OCI-M2 (cell line): ENCODE data around the gene SRCAP.
A peak's percentile ranks its signal among the peaks of the same experiment; 100 is the strongest.

ENCODE experiments used
- DNase-seq: peaks from one replicate; lab custom pipeline; 2025; ENCODE audit not compliant: unreplicated experiment; lab: John Stamatoyannopoulos, UW

The SRCAP gene

DNA sequence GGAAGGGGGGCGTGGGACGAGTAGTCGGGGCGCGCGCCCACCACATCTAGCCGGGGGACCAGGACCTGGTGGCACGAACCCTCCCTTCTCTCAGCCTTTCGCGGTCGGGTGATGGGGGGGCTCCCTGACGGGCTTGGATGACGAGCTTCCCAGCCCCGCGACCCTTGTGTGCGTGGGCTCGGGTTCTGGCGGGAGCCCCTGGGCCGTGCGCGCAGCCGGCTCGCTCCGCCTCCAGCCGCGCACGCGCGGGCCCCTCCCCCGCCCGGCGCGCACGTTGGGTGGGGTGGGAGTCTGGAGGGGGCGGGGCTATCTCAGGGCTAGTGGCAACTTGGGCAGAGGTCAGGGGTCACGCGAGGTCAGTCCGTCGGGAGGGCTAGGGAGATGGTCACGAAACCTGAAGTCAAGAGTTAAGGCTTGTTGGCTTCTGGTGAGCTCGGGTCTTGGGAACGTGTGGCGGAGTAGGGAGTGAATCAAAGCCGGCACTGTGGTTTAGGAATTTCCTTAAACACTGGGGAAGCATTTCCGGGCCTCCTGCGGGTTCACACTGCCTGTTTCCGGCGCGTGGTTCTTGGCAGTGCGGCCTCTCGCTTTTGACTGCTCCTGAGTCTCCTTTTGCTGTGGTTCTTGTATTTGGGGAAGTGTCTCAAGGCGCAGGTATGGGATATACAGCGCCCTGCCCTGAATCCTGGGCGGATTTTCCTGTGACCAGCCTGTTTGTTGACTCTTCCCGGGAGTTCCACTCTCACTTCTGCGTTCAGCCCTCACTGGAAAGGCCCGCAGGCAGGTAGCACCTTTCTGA is at the start of gene SRCAP:
SRCAP (plus strand) TSS at position 356 of the 799 bp plus-strand sequence. CDS start 1,654 bp downstream, outside the sequence.
- DNase-seq = no peak

GRCh38 chr16:30649725-30650368 is 49.1 kb upstream of the SRCAP start:
- DNase-seq = no peak

- DNase-seq = peak; percentile 74
Measured at GRCh38 chr16:30650369-30651123, 48.4 kb upstream of the SRCAP start, which contains the start of gene PRR14. Gene PRR14 (plus strand): TSS chr16:30650960. CDS start chr16:30651646, 686 bp downstream.

DNA sequence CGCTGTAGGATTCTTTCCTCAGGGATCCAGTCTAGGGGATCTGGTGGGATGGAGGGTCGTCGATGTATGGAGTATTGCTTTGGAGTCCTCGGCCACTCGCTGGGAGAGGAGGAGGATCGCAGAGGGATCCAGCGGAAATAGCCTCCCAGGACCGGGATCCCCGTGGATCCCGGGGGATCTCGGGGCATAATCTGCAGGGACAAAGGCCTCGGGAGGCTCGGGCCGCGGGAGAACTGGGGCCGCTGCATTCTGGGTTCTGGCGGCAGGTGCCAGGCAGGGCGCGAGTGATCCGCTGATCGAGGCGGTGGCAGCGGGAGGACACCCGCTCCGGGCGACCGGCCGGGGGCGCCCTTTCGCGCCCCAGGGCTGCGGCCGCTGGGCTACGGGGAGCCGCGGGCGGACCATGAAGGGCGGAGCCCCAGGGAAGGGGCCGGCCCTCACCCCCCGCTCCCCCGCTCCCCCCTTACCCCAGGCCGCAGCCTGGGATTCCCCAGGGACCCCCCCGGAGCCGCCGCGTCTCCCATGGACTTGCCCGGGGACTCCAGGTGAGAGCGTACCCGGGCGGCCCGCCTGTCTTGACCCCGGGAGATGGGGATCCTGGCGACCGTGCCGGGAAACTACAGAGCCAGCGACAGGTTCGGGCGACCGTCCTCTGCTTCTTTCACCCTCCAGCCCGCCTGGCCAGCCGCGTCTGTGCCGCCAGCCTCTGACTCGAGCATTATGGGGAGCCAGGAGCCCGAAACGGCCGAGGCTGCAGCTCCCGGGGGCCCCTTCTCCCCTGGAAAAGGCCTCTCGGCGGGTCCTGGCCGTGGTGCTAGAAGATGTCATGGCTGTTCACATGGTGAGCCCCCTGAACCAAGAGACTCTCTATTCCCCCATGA is 47.6 kb upstream of the SRCAP start:
- no peak for DNase-seq

GRCh38 chr16:30652005-30652296 is 47.0 kb upstream of the SRCAP start:
- DNase-seq = no peak

DNA sequence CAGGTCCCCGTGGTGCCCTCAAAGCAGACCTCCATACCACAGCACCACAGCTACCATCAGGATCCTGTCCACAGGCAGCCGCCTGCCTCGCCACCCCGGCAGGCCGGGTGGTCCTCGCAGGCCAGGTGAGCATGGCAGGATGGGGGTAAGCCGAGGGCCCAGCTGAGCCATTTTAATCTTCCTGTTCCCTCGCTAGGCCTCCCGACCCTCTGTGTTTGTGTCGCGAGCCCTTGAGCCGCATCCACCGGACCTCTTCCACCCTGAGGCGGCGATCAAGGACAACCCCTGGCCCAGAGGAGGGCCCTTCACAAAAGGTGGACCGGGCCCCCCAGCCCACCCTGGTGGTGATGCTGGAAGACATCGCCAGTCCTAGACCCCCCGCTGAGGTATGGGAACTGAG is 46.3 kb upstream of the SRCAP start:
- no peak for DNase-seq

GRCh38 chr16:30654856-30655255 is 44.1 kb upstream of the SRCAP start:
- DNase-seq = no peak

GRCh38 chr16:30655815-30656347 is 43.1 kb upstream of the SRCAP start:
- no peak for DNase-seq

DNA sequence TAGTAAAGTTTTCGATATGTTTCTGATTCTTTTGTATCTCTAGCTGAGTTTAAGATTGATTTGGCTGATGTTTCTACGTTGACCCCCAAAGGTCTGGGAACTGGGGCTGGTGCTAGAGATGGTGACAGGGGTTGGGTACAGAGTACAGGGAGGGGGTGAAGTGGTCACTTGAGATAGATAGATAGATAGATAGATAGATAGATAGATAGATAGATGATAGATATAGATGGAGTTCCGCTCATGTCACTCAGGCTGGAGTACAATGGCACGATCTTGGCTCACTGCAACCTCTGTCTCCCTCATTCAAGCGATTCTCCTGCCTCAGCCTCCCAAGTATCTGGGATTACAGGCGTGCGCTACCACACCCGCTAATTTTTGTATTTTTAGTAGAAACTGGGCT is 42.6 kb upstream of the SRCAP start:
- DNase-seq = no peak

DNA sequence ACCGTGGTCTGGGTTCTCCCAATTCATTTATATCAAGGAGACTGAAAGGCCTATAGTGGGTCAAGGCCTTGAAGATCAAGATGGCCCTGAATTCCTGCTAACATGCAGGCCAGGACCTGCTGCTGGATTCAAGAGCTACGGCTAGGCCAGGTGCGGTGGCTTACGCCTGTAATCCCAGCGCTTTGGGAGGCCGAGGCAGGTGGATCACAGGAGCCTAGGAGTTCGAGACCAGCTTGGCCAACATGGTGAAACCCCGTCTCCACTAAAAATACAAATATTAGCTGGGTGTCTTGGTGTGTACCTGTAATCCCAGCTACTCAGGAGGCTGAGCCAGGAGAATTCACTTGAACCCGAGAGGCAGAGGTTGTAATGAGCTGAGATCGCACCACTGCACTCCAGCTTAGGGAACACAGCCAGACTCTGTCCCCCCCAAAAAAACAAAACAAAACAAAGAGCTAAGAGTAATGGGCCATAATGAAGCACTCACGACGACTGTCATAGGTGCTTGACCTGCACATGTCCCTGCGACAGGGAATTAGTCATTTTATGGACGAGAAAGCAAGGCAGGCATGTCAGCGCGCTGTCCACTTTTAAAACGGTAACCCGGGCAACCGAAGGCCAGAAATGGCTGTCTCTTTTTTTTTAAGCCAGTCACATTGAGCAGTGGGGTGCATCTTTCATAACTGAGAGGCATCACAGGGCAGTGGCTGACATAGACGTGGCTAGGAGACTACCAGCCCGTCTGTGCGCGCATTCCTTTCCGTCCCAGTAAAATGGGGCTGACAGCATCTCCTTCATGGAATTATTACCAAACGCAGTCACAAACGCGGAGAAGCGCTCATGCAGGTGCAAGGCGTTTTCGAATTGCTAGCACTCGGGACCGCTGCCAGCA is 41.8 kb upstream of the SRCAP start:
- DNase-seq = no peak

GRCh38 chr16:30657866-30658730 is 40.9 kb upstream of the SRCAP start, which contains the start of gene FBRS:
Gene FBRS (plus strand): TSS chr16:30658431. CDS start chr16:30659519, 1,088 bp downstream.
- peak; percentile 91 for DNase-seq

DNA sequence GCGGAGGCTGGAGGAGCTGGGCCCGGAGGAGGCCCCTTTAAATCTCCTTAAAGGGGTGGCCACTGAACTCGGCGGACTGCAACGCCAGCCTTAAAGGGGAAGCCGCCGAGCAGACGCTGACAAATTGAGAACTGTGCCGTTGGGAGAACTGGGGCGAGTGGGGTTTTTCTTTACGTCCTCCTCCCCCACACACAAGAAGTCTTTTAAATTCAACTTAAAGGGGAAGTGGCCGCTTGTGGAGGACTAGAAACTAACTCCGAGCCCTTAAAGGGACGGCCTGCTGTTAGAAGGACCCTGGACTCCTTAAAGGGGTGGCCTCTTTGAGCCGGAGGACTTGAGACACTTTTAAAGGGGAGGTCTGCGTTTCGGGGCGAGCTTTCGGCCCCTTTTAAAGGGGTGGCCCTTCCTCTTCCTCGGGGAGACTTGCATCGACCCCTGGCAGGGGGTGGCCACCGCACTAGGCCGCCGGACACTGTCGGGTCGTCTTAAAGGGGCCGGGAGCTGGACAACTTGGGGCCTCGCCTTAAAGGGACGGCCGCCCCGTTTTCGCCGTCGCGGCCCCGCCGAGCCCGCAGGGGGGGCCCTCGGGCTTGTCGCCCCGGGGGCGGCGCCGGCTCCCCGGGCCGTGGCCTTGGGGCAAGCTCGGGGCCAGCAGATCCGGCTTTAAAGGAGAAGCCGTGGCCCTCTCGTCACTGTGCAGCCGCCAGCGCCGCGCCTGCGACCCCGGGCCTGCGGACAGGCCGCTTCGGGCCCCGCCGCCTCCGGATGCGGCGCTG is 40.1 kb upstream of the SRCAP start:
- peak; percentile 84 for DNase-seq

- no peak for DNase-seq
Measured at GRCh38 chr16:30659507-30660423, 39.2 kb upstream of the SRCAP start.

GRCh38 chr16:30660424-30661261 is 38.3 kb upstream of the SRCAP start:
- no peak for DNase-seq

DNA sequence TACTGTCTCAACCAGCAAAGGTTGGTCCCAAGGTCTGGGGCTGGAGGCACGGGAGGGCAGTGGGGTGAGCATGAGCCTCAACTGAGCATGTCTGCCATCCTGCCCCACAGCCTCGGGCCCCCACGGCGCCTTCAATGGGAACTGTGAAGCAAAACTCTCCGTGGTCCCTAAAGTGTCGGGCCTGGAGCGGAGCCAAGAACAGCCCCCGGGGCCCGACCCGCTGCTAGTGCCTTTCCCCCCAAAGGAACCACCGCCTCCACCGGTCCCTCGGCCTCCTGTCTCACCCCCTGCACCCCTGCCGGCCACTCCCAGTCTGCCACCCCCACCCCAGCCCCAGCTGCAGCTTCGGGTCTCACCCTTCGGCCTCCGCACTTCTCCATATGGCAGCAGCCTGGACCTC is 36.5 kb upstream of the SRCAP start:
- no peak for DNase-seq

DNA sequence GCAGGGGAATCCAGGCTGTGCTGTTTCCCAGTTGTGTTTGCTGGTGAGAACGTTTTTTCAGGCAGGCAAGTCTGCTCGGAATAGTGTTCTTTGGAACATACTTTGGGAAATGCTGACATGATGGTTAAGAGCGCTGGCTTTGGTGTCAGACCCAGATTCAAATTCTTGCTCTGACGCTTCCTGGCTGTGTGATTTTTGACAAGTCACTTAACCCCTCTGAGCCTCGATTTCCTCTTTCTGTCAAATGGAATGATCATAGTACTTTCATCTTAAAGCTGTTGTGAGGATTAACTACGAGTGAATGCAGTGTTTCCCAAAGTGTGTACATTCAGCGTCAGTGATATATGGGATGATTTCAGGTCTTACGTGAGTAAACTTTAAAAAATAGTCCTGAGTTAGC is 35.9 kb upstream of the SRCAP start:
- no peak for DNase-seq
